ENCODE measurements around the gene PGA4. TPM values are rescaled to one million over a fixed set of nuclear protein-coding genes. Genes with fewer than 3 reads are reported as not detected.
"Not testable (repeated sequence)": the region's sequence is repeated elsewhere in the genome, so short reads cannot be mapped to it uniquely, and the experiment has no call there.

Gene PGA4
- total RNA-seq, 2 experiments from 2014 or later: not detected

GRCh38 chr11:61202950-61203746, 19.0 kb upstream of the PGA4 start, which contains the start of gene PGA3:
TSS of gene PGA3 (plus strand) at chr11:61203515. CDS start at chr11:61203565, 50 bp downstream.
- POLR2A ChIA-PET: not testable (repeated sequence)
- CTCF ChIA-PET: interaction anchor here (0.6 to 1.3 kb wide), 2 partner anchors 15 to 51 kb away, joined by 3 read pairs; no protein-coding TSS in a partner anchor

- POLR2A ChIA-PET: not testable (repeated sequence)
- CTCF ChIA-PET: interaction anchor here (1.3 kb wide), 1 partner anchor 16 kb away, joined by 3 read pairs; no protein-coding TSS in a partner anchor
Observed at GRCh38 chr11:61203873-61204272, 18.3 kb upstream of the PGA4 start.

- CTCF ChIA-PET, POLR2A ChIA-PET: not testable (repeated sequence)
Observed at GRCh38 chr11:61204502-61205059, 17.6 kb upstream of the PGA4 start.

- POLR2A ChIA-PET, CTCF ChIA-PET: not testable (repeated sequence)
Observed at GRCh38 chr11:61207636-61208310, 14.4 kb upstream of the PGA4 start.

- CTCF ChIA-PET, POLR2A ChIA-PET: not testable (repeated sequence)
Observed at GRCh38 chr11:61210629-61211028, 11.5 kb upstream of the PGA4 start.

GRCh38 chr11:61211327-61211952, 10.7 kb upstream of the PGA4 start:
- POLR2A ChIA-PET, CTCF ChIA-PET: not testable (repeated sequence)

GRCh38 chr11:61212202-61212601, 9.9 kb upstream of the PGA4 start:
- CTCF ChIA-PET, POLR2A ChIA-PET: not testable (repeated sequence)

GRCh38 chr11:61213711-61214324, 8.3 kb upstream of the PGA4 start:
- POLR2A ChIA-PET, CTCF ChIA-PET: not testable (repeated sequence)

GRCh38 chr11:61218306-61218705, 3.8 kb upstream of the PGA4 start:
- CTCF ChIA-PET, POLR2A ChIA-PET: not testable (repeated sequence)

GRCh38 chr11:61219016-61219415, 3.1 kb upstream of the PGA4 start:
- POLR2A ChIA-PET, CTCF ChIA-PET: not testable (repeated sequence)

- POLR2A ChIA-PET, CTCF ChIA-PET: not testable (repeated sequence)
Observed at GRCh38 chr11:61222692-61223091, 545 bp downstream of the PGA4 start.

GRCh38 chr11:61226457-61227137, 4.5 kb downstream of the PGA4 start:
- POLR2A ChIA-PET, CTCF ChIA-PET: not testable (repeated sequence)

GRCh38 chr11:61229458-61229857, 7.3 kb downstream of the PGA4 start:
- POLR2A ChIA-PET, CTCF ChIA-PET: not testable (repeated sequence)

GRCh38 chr11:61231033-61231432, 8.9 kb downstream of the PGA4 start:
- CTCF ChIA-PET, POLR2A ChIA-PET: not testable (repeated sequence)

- POLR2A ChIA-PET, CTCF ChIA-PET: not testable (repeated sequence)
Observed at GRCh38 chr11:61231585-61231984, 9.4 kb downstream of the PGA4 start.

- POLR2A ChIA-PET, CTCF ChIA-PET: not testable (repeated sequence)
Observed at GRCh38 chr11:61232548-61233145, 10.5 kb downstream of the PGA4 start.

GRCh38 chr11:61237130-61237529, 15.0 kb downstream of the PGA4 start:
- CTCF ChIA-PET, POLR2A ChIA-PET: not testable (repeated sequence)

GRCh38 chr11:61240288-61240687, 18.1 kb downstream of the PGA4 start:
- POLR2A ChIA-PET, CTCF ChIA-PET: not testable (repeated sequence)

- POLR2A ChIA-PET, CTCF ChIA-PET: not testable (repeated sequence)
Observed at GRCh38 chr11:61240875-61241274, 18.7 kb downstream of the PGA4 start, which contains the start of gene PGA5. TSS of gene PGA5 (plus strand) at chr11:61241175. CDS start at chr11:61241227, 52 bp downstream.
